ENCODE measurements around the gene CEACAM1.
A peak's percentile ranks its signal among the peaks of the same experiment; 100 is the strongest.

Gene CEACAM1

DNA sequence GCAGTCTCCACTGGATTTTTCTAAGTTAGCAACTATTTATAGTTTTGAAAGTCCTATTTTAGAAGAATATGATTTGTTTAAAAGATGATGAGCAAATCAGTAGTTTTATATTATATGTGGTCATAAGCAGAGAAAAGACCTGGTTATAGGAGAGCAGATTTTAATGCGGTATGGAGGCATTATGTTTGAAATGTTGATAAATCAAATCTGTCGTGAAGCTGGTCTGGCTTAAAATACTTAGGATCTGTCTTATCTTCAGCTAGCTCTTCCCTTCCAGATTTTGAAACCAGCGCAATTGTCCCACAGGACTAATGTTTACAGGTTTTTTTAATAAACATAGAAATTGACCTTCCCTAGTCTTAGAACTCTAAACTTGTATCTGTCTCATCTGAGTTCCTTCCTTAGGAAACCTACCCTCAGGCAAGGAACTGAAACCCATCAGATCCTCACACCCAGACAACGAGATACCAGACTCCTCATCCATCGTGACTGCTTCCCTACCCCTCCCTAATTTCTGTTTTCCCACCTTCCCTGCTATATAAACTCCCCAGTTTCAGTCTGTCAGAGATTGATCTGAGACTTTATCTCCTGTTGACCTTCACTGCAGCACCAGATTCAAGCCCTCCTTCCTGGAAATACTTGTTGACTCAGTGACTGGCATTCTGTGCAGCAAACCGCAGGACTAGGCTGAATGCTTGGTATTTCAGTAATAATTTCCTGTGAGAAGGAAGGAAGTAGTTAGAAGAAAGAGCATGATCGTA is 47.8 kb downstream of the CEACAM1 start:
- no peak for TF ChIP-seq CREB5 (CRISPR knock-in tag; IDR thresholded peaks at IDR 0.05; ENCODE audit: low read depth)
- no peak for TF ChIP-seq OSR1 (CRISPR knock-in tag; IDR thresholded peaks at IDR 0.05)
- TF ChIP-seq ZFP30 (CRISPR knock-in tag; IDR thresholded peaks at IDR 0.05): no peak
- TF ChIP-seq SNAI2 (CRISPR knock-in tag; IDR thresholded peaks at IDR 0.05): no peak
- no peak for TF ChIP-seq PATZ1 (CRISPR knock-in tag; IDR thresholded peaks at IDR 0.05; ENCODE audit: borderline replicate concordance)
- TF ChIP-seq ZNF565 (CRISPR knock-in tag; conservative IDR thresholded peaks at IDR 0.05; ENCODE audit: low read depth): no peak
- no peak for TF ChIP-seq GLIS3 (CRISPR knock-in tag; IDR thresholded peaks at IDR 0.05)
- TF ChIP-seq TCF4 (CRISPR knock-in tag; IDR thresholded peaks at IDR 0.05; ENCODE audit: borderline replicate concordance): no peak
- TF ChIP-seq POU6F1 (CRISPR knock-in tag; IDR thresholded peaks at IDR 0.05; ENCODE audit: borderline replicate concordance, low read depth): no peak
- no peak for TF ChIP-seq BACH2 (CRISPR knock-in tag; IDR thresholded peaks at IDR 0.05; ENCODE audit: borderline replicate concordance)
- TF ChIP-seq PPARA (CRISPR knock-in tag; IDR thresholded peaks at IDR 0.05; ENCODE audit: borderline replicate concordance): no peak
- TF ChIP-seq ZNF70 (CRISPR knock-in tag; IDR thresholded peaks at IDR 0.05): no peak
- TF ChIP-seq ARNTL (CRISPR knock-in tag; IDR thresholded peaks at IDR 0.05; ENCODE audit: borderline replicate concordance, low read depth): no peak
- no peak for TF ChIP-seq RARB (CRISPR knock-in tag; IDR thresholded peaks at IDR 0.05)
- TF ChIP-seq, protein P1, sequence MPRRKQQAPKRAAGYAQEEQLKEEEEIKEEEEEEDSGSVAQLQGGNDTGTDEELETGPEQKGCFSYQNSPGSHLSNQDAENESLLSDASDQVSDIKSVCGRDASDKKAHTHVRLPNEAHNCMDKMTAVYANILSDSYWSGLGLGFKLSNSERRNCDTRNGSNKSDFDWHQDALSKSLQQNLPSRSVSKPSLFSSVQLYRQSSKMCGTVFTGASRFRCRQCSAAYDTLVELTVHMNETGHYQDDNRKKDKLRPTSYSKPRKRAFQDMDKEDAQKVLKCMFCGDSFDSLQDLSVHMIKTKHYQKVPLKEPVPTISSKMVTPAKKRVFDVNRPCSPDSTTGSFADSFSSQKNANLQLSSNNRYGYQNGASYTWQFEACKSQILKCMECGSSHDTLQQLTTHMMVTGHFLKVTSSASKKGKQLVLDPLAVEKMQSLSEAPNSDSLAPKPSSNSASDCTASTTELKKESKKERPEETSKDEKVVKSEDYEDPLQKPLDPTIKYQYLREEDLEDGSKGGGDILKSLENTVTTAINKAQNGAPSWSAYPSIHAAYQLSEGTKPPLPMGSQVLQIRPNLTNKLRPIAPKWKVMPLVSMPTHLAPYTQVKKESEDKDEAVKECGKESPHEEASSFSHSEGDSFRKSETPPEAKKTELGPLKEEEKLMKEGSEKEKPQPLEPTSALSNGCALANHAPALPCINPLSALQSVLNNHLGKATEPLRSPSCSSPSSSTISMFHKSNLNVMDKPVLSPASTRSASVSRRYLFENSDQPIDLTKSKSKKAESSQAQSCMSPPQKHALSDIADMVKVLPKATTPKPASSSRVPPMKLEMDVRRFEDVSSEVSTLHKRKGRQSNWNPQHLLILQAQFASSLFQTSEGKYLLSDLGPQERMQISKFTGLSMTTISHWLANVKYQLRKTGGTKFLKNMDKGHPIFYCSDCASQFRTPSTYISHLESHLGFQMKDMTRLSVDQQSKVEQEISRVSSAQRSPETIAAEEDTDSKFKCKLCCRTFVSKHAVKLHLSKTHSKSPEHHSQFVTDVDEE (CRISPR knock-in tag; IDR thresholded peaks at IDR 0.05): no peak
- no peak for TF ChIP-seq TOX (CRISPR knock-in tag; IDR thresholded peaks at IDR 0.05; ENCODE audit: borderline replicate concordance)
- TF ChIP-seq ISL1 (CRISPR knock-in tag; IDR thresholded peaks at IDR 0.05): no peak
- TF ChIP-seq ZNF8 (CRISPR knock-in tag; IDR thresholded peaks at IDR 0.05): no peak
- peak; percentile 90 for ATAC-seq

DNA sequence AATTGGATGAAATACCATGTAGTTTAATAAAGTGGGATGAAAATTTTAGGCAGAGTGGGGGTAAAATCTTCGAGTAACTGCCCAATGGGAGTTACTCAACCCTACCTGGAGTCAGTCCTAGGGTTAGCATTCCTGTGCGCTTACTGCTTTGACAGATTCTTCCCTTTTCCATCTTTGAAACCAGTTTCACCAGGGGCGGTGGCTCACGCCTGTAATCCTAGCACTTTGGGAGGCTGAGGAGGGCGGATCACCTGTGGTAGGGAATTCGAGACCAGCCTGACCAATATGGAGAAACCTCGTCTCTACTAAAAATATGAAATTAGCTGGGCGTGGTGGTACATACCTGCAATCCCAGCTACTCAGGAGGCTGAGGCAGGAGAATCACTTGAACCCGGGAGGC is 48.5 kb downstream of the CEACAM1 start:
- ATAC-seq: no peak
- TF ChIP-seq RARB (CRISPR knock-in tag; IDR thresholded peaks at IDR 0.05) (no peak), TOX (CRISPR knock-in tag; IDR thresholded peaks at IDR 0.05; ENCODE audit: borderline replicate concordance) (no peak), SNAI2 (CRISPR knock-in tag; IDR thresholded peaks at IDR 0.05) (no peak), GLIS3 (CRISPR knock-in tag; IDR thresholded peaks at IDR 0.05) (no peak), BACH2 (CRISPR knock-in tag; IDR thresholded peaks at IDR 0.05; ENCODE audit: borderline replicate concordance) (no peak), ISL1 (CRISPR knock-in tag; IDR thresholded peaks at IDR 0.05) (no peak), ZNF565 (CRISPR knock-in tag; conservative IDR thresholded peaks at IDR 0.05; ENCODE audit: low read depth) (no peak)
- TF ChIP-seq, protein P2, sequence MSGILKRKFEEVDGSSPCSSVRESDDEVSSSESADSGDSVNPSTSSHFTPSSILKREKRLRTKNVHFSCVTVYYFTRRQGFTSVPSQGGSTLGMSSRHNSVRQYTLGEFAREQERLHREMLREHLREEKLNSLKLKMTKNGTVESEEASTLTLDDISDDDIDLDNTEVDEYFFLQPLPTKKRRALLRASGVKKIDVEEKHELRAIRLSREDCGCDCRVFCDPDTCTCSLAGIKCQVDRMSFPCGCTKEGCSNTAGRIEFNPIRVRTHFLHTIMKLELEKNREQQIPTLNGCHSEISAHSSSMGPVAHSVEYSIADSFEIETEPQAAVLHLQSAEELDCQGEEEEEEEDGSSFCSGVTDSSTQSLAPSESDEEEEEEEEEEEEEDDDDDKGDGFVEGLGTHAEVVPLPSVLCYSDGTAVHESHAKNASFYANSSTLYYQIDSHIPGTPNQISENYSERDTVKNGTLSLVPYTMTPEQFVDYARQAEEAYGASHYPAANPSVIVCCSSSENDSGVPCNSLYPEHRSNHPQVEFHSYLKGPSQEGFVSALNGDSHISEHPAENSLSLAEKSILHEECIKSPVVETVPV (CRISPR knock-in tag; IDR thresholded peaks at IDR 0.05): no peak

GRCh38 chr19:42478765-42479311 is 49.4 kb downstream of the CEACAM1 start:
- TF ChIP-seq PPARA (CRISPR knock-in tag; IDR thresholded peaks at IDR 0.05; ENCODE audit: borderline replicate concordance) (no peak), ZNF70 (CRISPR knock-in tag; IDR thresholded peaks at IDR 0.05) (no peak)
- no peak for ATAC-seq
